ENCODE measurements around the gene ST8SIA6. TPM values are rescaled to one million over a fixed set of nuclear protein-coding genes. Genes with fewer than 3 reads are reported as not detected.

Gene ST8SIA6
- total RNA-seq, 1 experiment from 2014 or later = 0.19 TPM

- Mint-ChIP-seq H3K9me3 (ENCODE audit: unreplicated experiment) (no peaks in the 10 kb centered on the region), H3K27me3 (ENCODE audit: insufficient read depth, unreplicated experiment) (no peaks in the 10 kb centered on the region), H3K4me1 (ENCODE audit: insufficient read depth, unreplicated experiment) (no peaks in the 10 kb centered on the region), H3K4me3 (ENCODE audit: unreplicated experiment) (no peak overlapping the region), H3K27ac (ENCODE audit: low read depth, unreplicated experiment) (no peak overlapping the region), H3K36me3 (ENCODE audit: insufficient read depth, unreplicated experiment) (no peaks in the 10 kb centered on the region)
- BruUV-seq (replicated peaks) = no TSS peak
- ChIA-PET POLR2A (no interaction called here), CTCF (interaction anchor here (1.2 to 1.5 kb wide), 2 partner anchors 10 to 15 kb away, joined by 3 to 4 read pairs; no protein-coding TSS in a partner anchor)
- intact Hi-C loops (cut with micrococcal nuclease) = no loop called here
- no peak for DNase-seq (ENCODE audit: unreplicated experiment)
- TF ChIP-seq CTCF (IDR thresholded peaks at IDR 0.05; ENCODE audit: unreplicated experiment) = no peak
These were observed 89.0 kb downstream of the ST8SIA6 start for GRCh38 chr10:17365402-17365801.

GRCh38 chr10:17358461-17358860 is 95.9 kb downstream of the ST8SIA6 start:
- ChIA-PET POLR2A (interaction anchor here (1.3 kb wide), 1 partner anchor 23 kb away, joined by 4 read pairs; no protein-coding TSS in a partner anchor), CTCF (no interaction called here)
- H3K4me3 Mint-ChIP-seq (ENCODE audit: unreplicated experiment) = no peak overlapping the region
- no peak overlapping the region for H3K27ac Mint-ChIP-seq (ENCODE audit: low read depth, unreplicated experiment)
- no peaks in the 10 kb centered on the region for H3K27me3 Mint-ChIP-seq (ENCODE audit: insufficient read depth, unreplicated experiment)
- H3K36me3 Mint-ChIP-seq (ENCODE audit: insufficient read depth, unreplicated experiment) = no peaks in the 10 kb centered on the region
- DNase-seq (ENCODE audit: unreplicated experiment) = no peak
- intact Hi-C loops (cut with micrococcal nuclease) = no loop called here
- H3K9me3 Mint-ChIP-seq (ENCODE audit: unreplicated experiment) = no peaks in the 10 kb centered on the region
- peaks cover 8% of the 10 kb centered on the region for H3K4me1 Mint-ChIP-seq (ENCODE audit: insufficient read depth, unreplicated experiment)
- no TSS peak for BruUV-seq (replicated peaks)
- no peak for TF ChIP-seq CTCF (IDR thresholded peaks at IDR 0.05; ENCODE audit: unreplicated experiment)

- no peak overlapping the region for H3K27ac Mint-ChIP-seq (ENCODE audit: low read depth, unreplicated experiment)
- TF ChIP-seq CTCF (IDR thresholded peaks at IDR 0.05; ENCODE audit: unreplicated experiment) = no peak
- intact Hi-C loops (cut with micrococcal nuclease) = no loop called here
- H3K4me1 Mint-ChIP-seq (ENCODE audit: insufficient read depth, unreplicated experiment) = peaks cover 13% of the 10 kb centered on the region
- H3K27me3 Mint-ChIP-seq (ENCODE audit: insufficient read depth, unreplicated experiment) = no peaks in the 10 kb centered on the region
- no TSS peak for BruUV-seq (replicated peaks)
- DNase-seq (ENCODE audit: unreplicated experiment) = no peak
- CTCF ChIA-PET = no interaction called here
- no peaks in the 10 kb centered on the region for H3K36me3 Mint-ChIP-seq (ENCODE audit: insufficient read depth, unreplicated experiment)
- no peak overlapping the region for H3K4me3 Mint-ChIP-seq (ENCODE audit: unreplicated experiment)
- POLR2A ChIA-PET = interaction anchor here (1.3 kb wide), 1 partner anchor 24 kb away, joined by 4 read pairs; no protein-coding TSS in a partner anchor
- no peaks in the 10 kb centered on the region for H3K9me3 Mint-ChIP-seq (ENCODE audit: unreplicated experiment)
These were observed 96.6 kb downstream of the ST8SIA6 start for GRCh38 chr10:17357781-17358180.

GRCh38 chr10:17356820-17357219 is 97.6 kb downstream of the ST8SIA6 start:
- ChIA-PET CTCF (interaction anchor here (0.7 to 1.5 kb wide), 2 partner anchors 8 to 67 kb away, joined by 5 read pairs; no protein-coding TSS in a partner anchor), POLR2A (no interaction called here)
- Mint-ChIP-seq H3K9me3 (ENCODE audit: unreplicated experiment) (no peaks in the 10 kb centered on the region), H3K27me3 (ENCODE audit: insufficient read depth, unreplicated experiment) (no peaks in the 10 kb centered on the region), H3K36me3 (ENCODE audit: insufficient read depth, unreplicated experiment) (no peaks in the 10 kb centered on the region), H3K4me1 (ENCODE audit: insufficient read depth, unreplicated experiment) (peaks cover 20% of the 10 kb centered on the region), H3K27ac (ENCODE audit: low read depth, unreplicated experiment) (no peak overlapping the region), H3K4me3 (ENCODE audit: unreplicated experiment) (no peak overlapping the region)
- TF ChIP-seq CTCF (IDR thresholded peaks at IDR 0.05; ENCODE audit: unreplicated experiment) = no peak
- no TSS peak for BruUV-seq (replicated peaks)
- intact Hi-C loops (cut with micrococcal nuclease) = no loop called here
- no peak for DNase-seq (ENCODE audit: unreplicated experiment)
